GM12892 (cell line): ENCODE results near the gene PDE6A.

ENCODE experiments used
- POLR2A ChIP-seq: IDR thresholded peaks from 2 replicates; pipeline ENCODE4 v1.6.1; 2011; ENCODE audit warnings: low read depth, low read length, control low read depth
- POLR2AphosphoS5 ChIP-seq: IDR thresholded peaks from 2 replicates; pipeline ENCODE4 v1.6.1; 2011; ENCODE audit warnings: low read depth, low read length, control low read depth
- TAF1 ChIP-seq: IDR thresholded peaks from 2 replicates; pipeline ENCODE4 v1.6.1; 2011; ENCODE audit warnings: low read depth, mild to moderate bottlenecking, control low read depth, low read length, borderline replicate concordance

DNA sequence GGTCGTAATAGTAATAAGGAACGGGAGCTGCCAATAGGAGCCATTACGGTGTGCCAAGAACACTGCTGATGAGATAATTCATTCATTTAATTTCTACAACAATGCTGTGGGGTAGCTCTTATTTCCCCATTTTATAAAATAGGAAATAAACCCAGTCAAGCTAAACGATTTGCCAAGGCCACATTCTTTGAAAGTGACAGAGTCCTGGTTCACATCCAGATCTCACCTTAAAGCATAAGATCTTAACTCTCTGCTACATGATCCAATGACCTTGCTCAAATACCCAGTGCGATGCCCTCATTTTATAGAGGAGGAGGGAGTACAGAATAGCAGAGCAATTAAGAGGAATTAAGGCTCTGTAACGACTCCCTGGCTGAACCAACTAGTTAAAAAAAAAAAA lies 5.0 kb downstream of the PDE6A start:
- TF ChIP-seq TAF1 (no peak), POLR2A (no peak), POLR2AphosphoS5 (no peak)
